ENCODE results near the gene EIPR1. TPM values are rescaled to one million over a fixed set of nuclear protein-coding genes. Genes with fewer than 3 reads are reported as not detected.

EIPR1 gene
- total RNA-seq, 1 donor from 2014 or later, result 35.9 TPM

- H3K27ac Mint-ChIP-seq (ENCODE audit: unreplicated experiment), result no peak overlapping the region
- peaks cover 3% of the 10 kb centered on the region for H3K27me3 Mint-ChIP-seq (ENCODE audit: unreplicated experiment)
- H3K36me3 Mint-ChIP-seq (ENCODE audit: low read depth, unreplicated experiment), result peaks cover 10% of the 10 kb centered on the region
- H3K4me1 Mint-ChIP-seq (ENCODE audit: unreplicated experiment), result peaks cover 9% of the 10 kb centered on the region
- DNase-seq (ENCODE audit: low spot score), result no peak
- H3K4me3 Mint-ChIP-seq (ENCODE audit: unreplicated experiment), result no peak overlapping the region
- TF ChIP-seq, protein P1, sequence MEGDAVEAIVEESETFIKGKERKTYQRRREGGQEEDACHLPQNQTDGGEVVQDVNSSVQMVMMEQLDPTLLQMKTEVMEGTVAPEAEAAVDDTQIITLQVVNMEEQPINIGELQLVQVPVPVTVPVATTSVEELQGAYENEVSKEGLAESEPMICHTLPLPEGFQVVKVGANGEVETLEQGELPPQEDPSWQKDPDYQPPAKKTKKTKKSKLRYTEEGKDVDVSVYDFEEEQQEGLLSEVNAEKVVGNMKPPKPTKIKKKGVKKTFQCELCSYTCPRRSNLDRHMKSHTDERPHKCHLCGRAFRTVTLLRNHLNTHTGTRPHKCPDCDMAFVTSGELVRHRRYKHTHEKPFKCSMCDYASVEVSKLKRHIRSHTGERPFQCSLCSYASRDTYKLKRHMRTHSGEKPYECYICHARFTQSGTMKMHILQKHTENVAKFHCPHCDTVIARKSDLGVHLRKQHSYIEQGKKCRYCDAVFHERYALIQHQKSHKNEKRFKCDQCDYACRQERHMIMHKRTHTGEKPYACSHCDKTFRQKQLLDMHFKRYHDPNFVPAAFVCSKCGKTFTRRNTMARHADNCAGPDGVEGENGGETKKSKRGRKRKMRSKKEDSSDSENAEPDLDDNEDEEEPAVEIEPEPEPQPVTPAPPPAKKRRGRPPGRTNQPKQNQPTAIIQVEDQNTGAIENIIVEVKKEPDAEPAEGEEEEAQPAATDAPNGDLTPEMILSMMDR (IDR thresholded peaks at IDR 0.05; ENCODE audit: unreplicated experiment), result no peak
- no peaks in the 10 kb centered on the region for H3K9me3 Mint-ChIP-seq (ENCODE audit: unreplicated experiment)
These were observed 79.4 kb downstream of the EIPR1 start for GRCh38 chr2:3298191-3298590.

DNA sequence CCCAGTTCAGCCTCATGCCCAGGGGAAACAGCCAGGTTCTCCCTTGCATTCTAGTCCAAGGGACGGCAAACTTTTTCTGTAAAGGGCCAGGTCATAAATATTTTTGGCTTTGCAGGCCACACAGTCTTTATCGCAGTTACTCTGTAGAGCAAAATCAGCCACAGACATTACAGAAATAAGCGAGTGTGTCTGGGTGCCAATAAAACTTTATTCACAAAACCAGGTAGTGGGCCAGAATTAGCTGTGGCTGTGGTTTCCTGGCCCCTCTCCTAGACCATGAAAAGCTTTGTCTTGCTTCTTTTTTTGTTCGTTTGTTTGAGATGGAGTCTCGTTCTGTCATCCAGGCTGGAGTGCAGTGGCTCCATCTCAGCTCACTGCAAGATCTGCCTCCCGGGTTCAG, 80.1 kb downstream of the EIPR1 start:
- H3K36me3 Mint-ChIP-seq (ENCODE audit: low read depth, unreplicated experiment), result peaks cover 10% of the 10 kb centered on the region
- H3K4me3 Mint-ChIP-seq (ENCODE audit: unreplicated experiment), result no peak overlapping the region
- TF ChIP-seq, protein P1 (IDR thresholded peaks at IDR 0.05; ENCODE audit: unreplicated experiment), result no peak
- DNase-seq (ENCODE audit: low spot score), result no peak
- H3K27ac Mint-ChIP-seq (ENCODE audit: unreplicated experiment), result no peak overlapping the region
- peaks cover 2% of the 10 kb centered on the region for H3K27me3 Mint-ChIP-seq (ENCODE audit: unreplicated experiment)
- peaks cover 3% of the 10 kb centered on the region for H3K4me1 Mint-ChIP-seq (ENCODE audit: unreplicated experiment)
- no peaks in the 10 kb centered on the region for H3K9me3 Mint-ChIP-seq (ENCODE audit: unreplicated experiment)

- DNase-seq (ENCODE audit: low spot score), result no peak
- no peak overlapping the region for H3K27ac Mint-ChIP-seq (ENCODE audit: unreplicated experiment)
- H3K36me3 Mint-ChIP-seq (ENCODE audit: low read depth, unreplicated experiment), result peaks cover 10% of the 10 kb centered on the region
- no peak overlapping the region for H3K4me3 Mint-ChIP-seq (ENCODE audit: unreplicated experiment)
- H3K9me3 Mint-ChIP-seq (ENCODE audit: unreplicated experiment), result no peaks in the 10 kb centered on the region
- peaks cover 3% of the 10 kb centered on the region for H3K4me1 Mint-ChIP-seq (ENCODE audit: unreplicated experiment)
- TF ChIP-seq, protein P1 (IDR thresholded peaks at IDR 0.05; ENCODE audit: unreplicated experiment), result no peak
- H3K27me3 Mint-ChIP-seq (ENCODE audit: unreplicated experiment), result no peaks in the 10 kb centered on the region
These were observed 81.2 kb downstream of the EIPR1 start for GRCh38 chr2:3296182-3296972.

- H3K27ac Mint-ChIP-seq (ENCODE audit: unreplicated experiment), result no peak overlapping the region
- no peak for DNase-seq (ENCODE audit: low spot score)
- peaks cover 10% of the 10 kb centered on the region for H3K4me1 Mint-ChIP-seq (ENCODE audit: unreplicated experiment)
- no peak overlapping the region for H3K4me3 Mint-ChIP-seq (ENCODE audit: unreplicated experiment)
- H3K9me3 Mint-ChIP-seq (ENCODE audit: unreplicated experiment), result no peaks in the 10 kb centered on the region
- no peaks in the 10 kb centered on the region for H3K27me3 Mint-ChIP-seq (ENCODE audit: unreplicated experiment)
- TF ChIP-seq, protein P1 (IDR thresholded peaks at IDR 0.05; ENCODE audit: unreplicated experiment), result no peak
- H3K36me3 Mint-ChIP-seq (ENCODE audit: low read depth, unreplicated experiment), result peaks cover 12% of the 10 kb centered on the region
These were observed 83.1 kb downstream of the EIPR1 start for GRCh38 chr2:3294493-3294892.

GRCh38 chr2:3294069-3294468, 83.5 kb downstream of the EIPR1 start:
- Mint-ChIP-seq H3K9me3 (ENCODE audit: unreplicated experiment) (no peaks in the 10 kb centered on the region), H3K4me3 (ENCODE audit: unreplicated experiment) (no peak overlapping the region), H3K27me3 (ENCODE audit: unreplicated experiment) (no peaks in the 10 kb centered on the region), H3K36me3 (ENCODE audit: low read depth, unreplicated experiment) (peaks cover 10% of the 10 kb centered on the region), H3K4me1 (ENCODE audit: unreplicated experiment) (peaks cover 11% of the 10 kb centered on the region), H3K27ac (ENCODE audit: unreplicated experiment) (no peak overlapping the region)
- DNase-seq (ENCODE audit: low spot score), result no peak
- TF ChIP-seq, protein P1 (IDR thresholded peaks at IDR 0.05; ENCODE audit: unreplicated experiment), result no peak

Measured in endothelial cell (in vitro differentiated cells).